Pancreas (tissue), 10 donors: ENCODE results near the gene CST6. TPM values are rescaled to one million over a fixed set of nuclear protein-coding genes. Genes with fewer than 3 reads are reported as not detected.
"Not testable (repeated sequence)": the region's sequence is repeated elsewhere in the genome, so short reads cannot be mapped to it uniquely, and the experiment has no call there.

Experiments
- ATAC-seq, 4 donors: fragments of 200-7000 bp; cut with Tn5 transposase; one replicate each; pipeline versions ENCODE4 v1.8.0 to v1.9.1; 2020; ENCODE audit warnings: mild to moderate bottlenecking in 4 of 4, moderate library complexity in 4 of 4
- DNase-seq, 6 donors: peaks; one replicate each; pipeline ENCODE4 v3.0.0-alpha.2; 2020
- FAIRE-seq: peaks from 2 replicates; lab custom pipeline; 2012; peaks lifted over from hg19 to GRCh38; lab: Jason Lieb, UNC
- H3K27ac ChIP-seq, 4 donors: fragments of 200-600 bp; sonication (generic); 1 replicate in 3 of 4; 2 replicates in 1 of 4; pipeline versions ENCODE4 v1.5.0 to v1.8.0; 2020
- H3K27me3 ChIP-seq, 4 donors: fragments of 200-600 bp; one replicate each; pipeline ENCODE4 v1.8.0; 2021
- H3K36me3 ChIP-seq, 3 donors: fragments of 200-600 bp; sonication (generic) in 1 of 3; one replicate each; pipeline versions ENCODE4 v1.5.0 to v1.8.0; 2020 to 2021
- H3K4me1 ChIP-seq, 3 donors: fragments of 200-600 bp; one replicate each; pipeline ENCODE4 v1.8.0; 2021
- H3K4me3 ChIP-seq, 4 donors: fragments of 200-600 bp; sonication (generic) in 2 of 4; one replicate each; pipeline versions ENCODE4 v1.5.0 to v1.8.0; 2020 to 2021
- H3K9me3 ChIP-seq, 4 donors: fragments of 200-600 bp; one replicate each; pipeline ENCODE4 v1.8.0; 2021
- CTCF ChIP-seq, 4 donors: fragments of 200-600 bp; sonication (generic) in 3 of 4; IDR thresholded peaks; one replicate each; pipeline versions ENCODE4 v1.5.0 to v1.8.0; 2021; ENCODE audit warnings: antibody characterized with exemption in 4 of 4
- WGBS, 2 donors: extraction: QIAGEN DNeasy Blood & Tissue Kit; methylation state at CpG; one replicate each; pipeline ENCODE4 v1.1.7; 2013; 5-methylcytosine and 5-hydroxymethylcytosine counted together
- intact Hi-C, 3 donors: fragments of 100-400 bp; cut with DNase I; formaldehyde crosslinking; loops; one replicate each; pipeline versions ENCODE4 v1.11.1 to v1.14.2; 2022
- polyA plus RNA-seq, 2 donors: library from polyadenylated mRNA; stranded (reverse); fragments of 200-250 nt; gene quantifications; one replicate each; pipeline ENCODE4 v1.2.3, GENCODE V29; 2013
- total RNA-seq, 6 donors: library from RNA; stranded (reverse); fragmentation: NEBNext Ultra II Directional in 4 of 6; extraction: Animal tissue kit (Norgen Biotek cat#: 25700) in 4 of 6; gene quantifications; one replicate each; pipeline versions ENCODE4 v1.2.1 to v1.2.4, GENCODE V29; 2021 to 2023
- donor health status: healthy with polysubstance abuse.
- donor health status: DM: no; HTN: no; CAD: no; lungs with moderate emphysema.
- donor health status: DM: no; HTN: no; CAD: no.
- donor health status: control.
- donor health status: control.
- donor health status: Bipolar disorder and iron deficiency.
- donor health status: DM: yes; HTN: yes; CAD: no.
- donor health status: DM: no; HTN: no; CAD: no.
- donor health status: DM: no; HTN: no; CAD: no.
- donor health status: DM: yes; HTN: yes; CAD: no.

CST6 gene
- total and polyA plus RNA-seq, 8 donors, result 0.22 to 0.94 (median 0.72) TPM; not detected in 4

GRCh38 chr11:66006134-66006890 is 5.5 kb upstream of the CST6 start:
- intact Hi-C loops, result no loop called here
- Histone ChIP-seq H3K36me3 (peaks cover 0 to 7% (median 0%) of the 10 kb centered on the region in 3 donors), H3K9me3 (no peaks in the 10 kb centered on the region), H3K4me3 (no peak overlapping the region), H3K27ac (no peak overlapping the region), H3K4me1 (peaks cover 0 to 6% (median 5%) of the 10 kb centered on the region in 3 donors), H3K27me3 (no peaks in the 10 kb centered on the region)
- ATAC-seq (no peak), FAIRE-seq (no peak), DNase-seq (no peak)
- WGBS, 2 donors, result 83 to 90% methylated on average over 13 of the region's 13 CpGs
- no peak for TF ChIP-seq CTCF (IDR thresholded peaks at IDR 0.05)

DNA sequence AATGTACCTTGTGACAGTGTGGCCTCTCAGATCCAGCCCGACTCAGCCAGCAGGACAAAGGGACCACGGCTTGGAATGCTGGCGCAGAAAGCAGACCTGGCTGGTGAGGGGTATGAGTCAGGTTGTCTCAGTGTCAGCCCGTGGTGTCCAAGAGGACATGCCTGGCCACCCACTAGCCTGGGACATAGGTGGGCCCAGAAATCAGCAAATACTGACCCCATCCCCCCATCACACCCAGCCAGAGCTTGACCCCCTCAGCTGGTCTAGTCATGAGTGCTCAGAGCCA is 5.0 kb upstream of the CST6 start:
- TF ChIP-seq CTCF (IDR thresholded peaks at IDR 0.05), result no peak
- Histone ChIP-seq H3K36me3 (peaks cover 0 to 7% (median 0%) of the 10 kb centered on the region in 3 donors), H3K4me1 (peaks cover 0 to 6% (median 5%) of the 10 kb centered on the region in 3 donors), H3K4me3 (no peak overlapping the region), H3K9me3 (no peaks in the 10 kb centered on the region), H3K27ac (no peak overlapping the region), H3K27me3 (no peaks in the 10 kb centered on the region)
- ATAC-seq (no peak), DNase-seq (no peak), FAIRE-seq (no peak)
- intact Hi-C loops, result no loop called here
- WGBS, 2 donors, result 68 to 73% methylated on average over 4 of the region's 4 CpGs

DNA sequence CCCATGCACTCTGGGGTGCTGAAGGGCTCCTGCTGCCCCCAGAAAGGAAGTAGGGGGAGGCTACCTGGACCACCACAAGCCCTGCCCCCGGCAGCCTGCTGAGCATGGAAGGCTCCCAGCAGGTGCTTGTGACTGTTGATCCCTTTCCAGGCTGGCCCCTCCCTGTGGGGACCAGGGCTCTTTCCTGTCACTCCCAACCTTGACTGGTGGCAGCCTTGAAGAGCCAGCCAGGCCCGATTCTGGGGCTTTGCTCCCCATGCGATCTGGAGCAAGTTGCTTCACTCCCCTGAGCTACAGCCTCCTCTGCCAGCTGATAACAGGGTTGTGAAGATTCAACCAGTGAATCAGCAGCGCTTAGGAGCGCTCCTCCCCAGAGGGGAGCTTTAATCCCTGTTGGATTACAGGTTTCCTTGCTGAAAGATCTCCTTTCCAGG is 4.6 kb upstream of the CST6 start:
- FAIRE-seq, result no peak
- ATAC-seq, result no peak
- TF ChIP-seq CTCF (IDR thresholded peaks at IDR 0.05), result no peak
- WGBS, 2 donors, result 46 to 49% methylated on average over 5 of the region's 5 CpGs
- Histone ChIP-seq H3K27me3 (peaks cover 0 to 3% (median 0%) of the 10 kb centered on the region in 4 donors), H3K4me1 (peaks cover 0 to 6% (median 5%) of the 10 kb centered on the region in 3 donors), H3K27ac (no peak overlapping the region), H3K4me3 (no peak overlapping the region), H3K9me3 (no peaks in the 10 kb centered on the region), H3K36me3 (peaks cover 0 to 7% (median 0%) of the 10 kb centered on the region in 3 donors)
- DNase-seq, result no peak
- intact Hi-C loops, result no loop called here

- ATAC-seq (no peak), FAIRE-seq (no peak), DNase-seq (no peak)
- WGBS, 2 donors, result 81 to 86% methylated on average over 2 of the region's 2 CpGs
- H3K27ac ChIP-seq, result no peak overlapping the region
- intact Hi-C loops, result no loop called here
- H3K36me3 ChIP-seq, result peaks cover 0 to 7% (median 0%) of the 10 kb centered on the region in 3 donors
- H3K4me3 ChIP-seq, result no peak overlapping the region
- no peak for TF ChIP-seq CTCF (IDR thresholded peaks at IDR 0.05)
- H3K9me3 ChIP-seq, result no peaks in the 10 kb centered on the region
- peaks cover 0 to 5% (median 5%) of the 10 kb centered on the region in 3 donors for H3K4me1 ChIP-seq
- peaks cover 0 to 4% (median 0%) of the 10 kb centered on the region in 4 donors for H3K27me3 ChIP-seq
Measured at GRCh38 chr11:66008095-66008467, 3.7 kb upstream of the CST6 start.

- no peak overlapping the region for H3K4me3 ChIP-seq
- ATAC-seq (no peak), DNase-seq (peak in 1 of 6 donors; percentile 20), FAIRE-seq (no peak)
- 58 to 65% methylated on average over 10 of the region's 10 CpGs for WGBS, 2 donors
- H3K9me3 ChIP-seq, result no peaks in the 10 kb centered on the region
- H3K27me3 ChIP-seq, result peaks cover 0 to 4% (median 0%) of the 10 kb centered on the region in 4 donors
- intact Hi-C loops, result no loop called here
- H3K27ac ChIP-seq, result no peak overlapping the region
- peaks cover 0 to under 1% (median 0%) of the 10 kb centered on the region in 3 donors for H3K4me1 ChIP-seq
- no peak for TF ChIP-seq CTCF (IDR thresholded peaks at IDR 0.05)
- H3K36me3 ChIP-seq, result peaks cover 0 to 7% (median 0%) of the 10 kb centered on the region in 3 donors
Measured at GRCh38 chr11:66008468-66009101, 3.2 kb upstream of the CST6 start.

GRCh38 chr11:66010036-66010435 is 1.8 kb upstream of the CST6 start:
- intact Hi-C loops, DNase-seq, H3K9me3 ChIP-seq, ATAC-seq, H3K27me3 ChIP-seq, FAIRE-seq, H3K27ac ChIP-seq, H3K4me1 ChIP-seq, H3K4me3 ChIP-seq, H3K36me3 ChIP-seq: not testable (repeated sequence)
- WGBS, 2 donors, result 64 to 68% methylated on average over 4 of the region's 4 CpGs
